ENCODE measurements around the gene TRIM17.

GRCh38 chr1:228410015-228410414, 6.6 kb downstream of the TRIM17 start:
- TF ChIP-seq CTCF (IDR thresholded peaks at IDR 0.05) (no peak), POLR2A (IDR thresholded peaks at IDR 0.05) (no peak)

Data from testis (tissue), 2 donors.